ENCODE data around the gene PLEKHM3.

DNA sequence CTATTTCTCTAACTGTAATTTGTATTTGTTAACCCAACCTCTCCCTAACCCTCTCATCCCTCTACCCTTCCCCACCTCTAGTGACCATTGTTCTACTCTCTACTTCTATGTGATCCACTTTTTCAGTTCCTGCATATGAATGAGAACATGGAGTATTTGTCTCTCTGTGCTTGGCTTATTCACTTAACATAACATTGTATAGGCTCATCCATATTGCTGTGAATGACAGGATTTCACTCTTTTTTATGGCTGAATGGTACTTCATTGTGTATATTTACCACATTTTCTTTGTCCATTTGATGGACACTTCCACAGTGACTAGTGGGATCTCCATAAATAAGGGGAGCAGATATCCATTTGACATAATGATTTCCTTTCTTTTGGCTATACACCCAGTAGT, 103.7 kb downstream of the PLEKHM3 start:
- no peak for TF ChIP-seq POLR2A (IDR thresholded peaks at IDR 0.05)
- TF ChIP-seq, protein P1, sequence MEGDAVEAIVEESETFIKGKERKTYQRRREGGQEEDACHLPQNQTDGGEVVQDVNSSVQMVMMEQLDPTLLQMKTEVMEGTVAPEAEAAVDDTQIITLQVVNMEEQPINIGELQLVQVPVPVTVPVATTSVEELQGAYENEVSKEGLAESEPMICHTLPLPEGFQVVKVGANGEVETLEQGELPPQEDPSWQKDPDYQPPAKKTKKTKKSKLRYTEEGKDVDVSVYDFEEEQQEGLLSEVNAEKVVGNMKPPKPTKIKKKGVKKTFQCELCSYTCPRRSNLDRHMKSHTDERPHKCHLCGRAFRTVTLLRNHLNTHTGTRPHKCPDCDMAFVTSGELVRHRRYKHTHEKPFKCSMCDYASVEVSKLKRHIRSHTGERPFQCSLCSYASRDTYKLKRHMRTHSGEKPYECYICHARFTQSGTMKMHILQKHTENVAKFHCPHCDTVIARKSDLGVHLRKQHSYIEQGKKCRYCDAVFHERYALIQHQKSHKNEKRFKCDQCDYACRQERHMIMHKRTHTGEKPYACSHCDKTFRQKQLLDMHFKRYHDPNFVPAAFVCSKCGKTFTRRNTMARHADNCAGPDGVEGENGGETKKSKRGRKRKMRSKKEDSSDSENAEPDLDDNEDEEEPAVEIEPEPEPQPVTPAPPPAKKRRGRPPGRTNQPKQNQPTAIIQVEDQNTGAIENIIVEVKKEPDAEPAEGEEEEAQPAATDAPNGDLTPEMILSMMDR (IDR thresholded peaks at IDR 0.05), result no peak
